NT2/D1 (cell line): ENCODE results near the gene GPNMB.

ENCODE experiments used
- SUZ12 ChIP-seq: IDR thresholded peaks from 2 replicates; pipeline ENCODE4 v1.6.1; 2011; ENCODE audit not compliant: insufficient read length, insufficient read depth; ENCODE audit errors: extremely low read depth
- YY1 ChIP-seq: IDR thresholded peaks from 2 replicates; pipeline ENCODE4 v1.6.1; 2011; ENCODE audit not compliant: insufficient read length, insufficient read depth
- ZNF274 ChIP-seq: IDR thresholded peaks from 2 replicates; pipeline ENCODE4 v1.6.1; 2011; ENCODE audit warnings: mild to moderate bottlenecking, low read depth, low read length

DNA sequence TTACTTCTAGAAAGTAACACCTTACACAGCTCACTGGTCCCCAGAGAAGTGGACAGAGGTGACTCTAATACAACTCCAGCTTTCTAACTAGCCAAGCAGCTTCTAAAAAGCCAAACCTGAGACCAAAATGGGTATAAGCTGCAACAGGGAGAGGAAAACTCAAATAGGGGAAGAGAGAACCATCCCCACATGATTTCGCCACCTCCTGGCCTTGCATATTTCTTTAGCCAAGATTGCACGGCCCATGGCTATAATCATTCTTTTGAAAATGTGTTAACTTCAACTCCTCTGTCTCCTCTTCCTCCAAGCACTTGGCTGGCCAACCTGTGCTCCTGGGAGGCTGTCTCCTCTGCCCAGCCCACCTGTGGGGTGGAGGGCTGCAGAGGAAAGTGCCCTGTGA lies 36.1 kb upstream of the GPNMB start:
- no peak for TF ChIP-seq YY1
- no peak for TF ChIP-seq ZNF274
- TF ChIP-seq SUZ12: no peak
